GM18517 (cell line): ENCODE results near the gene EDDM3A.

Experiments used
- ATAC-seq: cut with Tn5 transposase; IDR thresholded peaks from one replicate; pipeline ENCODE4 v1.9.1; 2021; ENCODE audit warnings: mild to moderate bottlenecking, moderate library complexity; ENCODE audit not compliant: unreplicated experiment

EDDM3A gene

GRCh38 chr14:20782280-20782890 lies 36.7 kb downstream of the EDDM3A start:
- peak; percentile 52 for ATAC-seq

- ATAC-seq = no peak
Observed at GRCh38 chr14:20787025-20787424, 41.3 kb downstream of the EDDM3A start.

- no peak for ATAC-seq
Observed at GRCh38 chr14:20789230-20789813, 43.6 kb downstream of the EDDM3A start.

GRCh38 chr14:20790464-20791116 lies 44.9 kb downstream of the EDDM3A start:
- no peak for ATAC-seq

- ATAC-seq = no peak
Observed at GRCh38 chr14:20791187-20791586, 45.5 kb downstream of the EDDM3A start.

- no peak for ATAC-seq
Observed at GRCh38 chr14:20791597-20791996, 45.9 kb downstream of the EDDM3A start.

GRCh38 chr14:20792556-20792955 lies 46.9 kb downstream of the EDDM3A start:
- no peak for ATAC-seq

- no peak for ATAC-seq
Observed at GRCh38 chr14:20794644-20795369, 49.1 kb downstream of the EDDM3A start.

- ATAC-seq = no peak
Observed at GRCh38 chr14:20797164-20797563, 51.5 kb downstream of the EDDM3A start.
